ENCODE data around the gene PRSS33.

- TF ChIP-seq SUZ12 (IDR thresholded peaks at IDR 0.05; ENCODE audit: extremely low read depth, insufficient read depth, insufficient read length) (no peak), YY1 (IDR thresholded peaks at IDR 0.05; ENCODE audit: insufficient read depth, insufficient read length) (no peak)
These were observed 49.4 kb downstream of the PRSS33 start for GRCh38 chr16:2737895-2738418.

All from NT2/D1 (cell line).